ENCODE results near the gene AGA.
A peak's percentile ranks its signal among the peaks of the same experiment; 100 is the strongest.

AGA gene

DNA sequence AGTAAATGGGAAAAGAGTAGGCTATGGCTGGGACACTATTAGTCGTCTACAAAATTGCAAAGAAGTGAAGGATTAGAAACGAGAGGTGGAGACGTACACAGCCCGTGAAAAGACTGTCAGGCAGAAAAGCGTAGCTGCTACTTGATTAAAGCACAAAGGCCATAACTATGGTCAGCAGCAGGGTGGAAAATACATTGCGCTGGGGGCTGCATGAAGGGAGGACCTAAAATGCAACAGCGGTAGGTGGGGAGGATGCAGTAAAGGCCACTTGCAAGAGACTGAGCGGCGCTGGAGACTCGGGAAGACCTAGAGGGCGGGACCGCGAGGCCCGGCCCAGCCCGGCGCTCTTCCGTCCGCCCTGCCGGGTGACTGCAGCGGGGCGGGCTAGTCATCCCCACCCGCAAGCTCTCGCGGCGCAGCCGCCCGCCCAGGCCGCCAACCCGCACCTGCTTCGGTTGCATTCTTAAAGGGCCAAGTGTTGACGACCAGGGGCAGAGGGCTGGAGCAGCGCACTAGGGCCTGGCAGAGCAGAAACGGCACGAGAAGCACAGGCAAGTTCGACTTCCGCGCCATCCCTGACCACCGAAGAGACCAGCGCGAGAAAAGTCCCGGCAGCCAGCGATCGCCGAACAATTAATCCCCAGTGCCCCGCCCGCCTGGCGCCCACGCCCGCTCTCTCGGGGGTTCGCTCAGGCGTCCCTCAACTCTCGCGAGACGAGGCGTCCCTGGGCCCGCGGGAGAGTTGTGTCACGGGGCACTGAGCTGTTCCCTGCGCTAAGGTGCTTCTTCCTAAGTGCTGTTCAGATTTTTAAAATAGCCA lies at the start of gene AGA (continued):
- TF ChIP-seq, protein P1, sequence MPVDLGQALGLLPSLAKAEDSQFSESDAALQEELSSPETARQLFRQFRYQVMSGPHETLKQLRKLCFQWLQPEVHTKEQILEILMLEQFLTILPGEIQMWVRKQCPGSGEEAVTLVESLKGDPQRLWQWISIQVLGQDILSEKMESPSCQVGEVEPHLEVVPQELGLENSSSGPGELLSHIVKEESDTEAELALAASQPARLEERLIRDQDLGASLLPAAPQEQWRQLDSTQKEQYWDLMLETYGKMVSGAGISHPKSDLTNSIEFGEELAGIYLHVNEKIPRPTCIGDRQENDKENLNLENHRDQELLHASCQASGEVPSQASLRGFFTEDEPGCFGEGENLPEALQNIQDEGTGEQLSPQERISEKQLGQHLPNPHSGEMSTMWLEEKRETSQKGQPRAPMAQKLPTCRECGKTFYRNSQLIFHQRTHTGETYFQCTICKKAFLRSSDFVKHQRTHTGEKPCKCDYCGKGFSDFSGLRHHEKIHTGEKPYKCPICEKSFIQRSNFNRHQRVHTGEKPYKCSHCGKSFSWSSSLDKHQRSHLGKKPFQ (tag by site-specific recombination; IDR thresholded peaks at IDR 0.05), result no peak
- TF ChIP-seq ZNF654 (tag by site-specific recombination; IDR thresholded peaks at IDR 0.05; ENCODE audit: low read depth) (no peak), ZNF791 (tag by site-specific recombination; IDR thresholded peaks at IDR 0.05) (no peak), ZNF596 (tag by site-specific recombination; IDR thresholded peaks at IDR 0.05) (no peak), ZNF521 (tag by site-specific recombination; IDR thresholded peaks at IDR 0.05) (no peak), ZNF266 (tag by site-specific recombination; IDR thresholded peaks at IDR 0.05; ENCODE audit: low read depth) (no peak), KLF7 (tag by site-specific recombination; IDR thresholded peaks at IDR 0.05; ENCODE audit: borderline replicate concordance) (peak; percentile 88), ZBTB21 (tag by site-specific recombination; IDR thresholded peaks at IDR 0.05) (no peak), ZNF214 (tag by site-specific recombination; IDR thresholded peaks at IDR 0.05; ENCODE audit: borderline replicate concordance) (no peak), ZNF223 (tag by site-specific recombination; IDR thresholded peaks at IDR 0.05) (no peak), ZNF585B (tag by site-specific recombination; IDR thresholded peaks at IDR 0.05) (no peak), SETDB1 (IDR thresholded peaks at IDR 0.05; ENCODE audit: insufficient read length, low read length) (no peak), ZSCAN30 (tag by site-specific recombination; IDR thresholded peaks at IDR 0.05) (peak; percentile 90), ZBTB17 (tag by site-specific recombination; IDR thresholded peaks at IDR 0.05) (peak; percentile 99), HOXD13 (CRISPR knock-in tag; IDR thresholded peaks at IDR 0.05; ENCODE audit: borderline replicate concordance) (no peak), ZNF311 (tag by site-specific recombination; IDR thresholded peaks at IDR 0.05; ENCODE audit: borderline replicate concordance) (no peak), YY1 (tag by site-specific recombination; IDR thresholded peaks at IDR 0.05) (peak; percentile 68; the same call in 1 of the 2 replicates), ZNF544 (tag by site-specific recombination; IDR thresholded peaks at IDR 0.05) (no peak), ZNF514 (tag by site-specific recombination; IDR thresholded peaks at IDR 0.05) (no peak), ZNF175 (tag by site-specific recombination; IDR thresholded peaks at IDR 0.05) (no peak), MYNN (tag by site-specific recombination; IDR thresholded peaks at IDR 0.05; ENCODE audit: borderline replicate concordance) (peak; percentile 69; the same call in 1 of the 2 replicates), ZNF792 (tag by site-specific recombination; IDR thresholded peaks at IDR 0.05) (0 out of 2 replicates have a peak, but pooled peaks have one; percentile 47), ZNF341 (tag by site-specific recombination; IDR thresholded peaks at IDR 0.05; ENCODE audit: low read depth) (peak; percentile 96), ZNF239 (tag by site-specific recombination; IDR thresholded peaks at IDR 0.05) (no peak), FEZF1 (tag by site-specific recombination; IDR thresholded peaks at IDR 0.05) (0 out of 2 replicates have a peak, but pooled peaks have one; percentile 16)
- TF ChIP-seq, protein P2, sequence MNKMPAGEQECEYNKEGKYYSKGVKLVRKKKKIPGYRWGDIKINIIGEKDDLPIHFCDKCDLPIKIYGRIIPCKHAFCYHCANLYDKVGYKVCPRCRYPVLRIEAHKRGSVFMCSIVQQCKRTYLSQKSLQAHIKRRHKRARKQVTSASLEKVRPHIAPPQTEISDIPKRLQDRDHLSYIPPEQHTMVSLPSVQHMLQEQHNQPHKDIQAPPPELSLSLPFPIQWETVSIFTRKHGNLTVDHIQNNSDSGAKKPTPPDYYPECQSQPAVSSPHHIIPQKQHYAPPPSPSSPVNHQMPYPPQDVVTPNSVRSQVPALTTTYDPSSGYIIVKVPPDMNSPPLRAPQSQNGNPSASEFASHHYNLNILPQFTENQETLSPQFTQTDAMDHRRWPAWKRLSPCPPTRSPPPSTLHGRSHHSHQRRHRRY (tag by site-specific recombination; IDR thresholded peaks at IDR 0.05), result no peak
- TF ChIP-seq, protein P3, sequence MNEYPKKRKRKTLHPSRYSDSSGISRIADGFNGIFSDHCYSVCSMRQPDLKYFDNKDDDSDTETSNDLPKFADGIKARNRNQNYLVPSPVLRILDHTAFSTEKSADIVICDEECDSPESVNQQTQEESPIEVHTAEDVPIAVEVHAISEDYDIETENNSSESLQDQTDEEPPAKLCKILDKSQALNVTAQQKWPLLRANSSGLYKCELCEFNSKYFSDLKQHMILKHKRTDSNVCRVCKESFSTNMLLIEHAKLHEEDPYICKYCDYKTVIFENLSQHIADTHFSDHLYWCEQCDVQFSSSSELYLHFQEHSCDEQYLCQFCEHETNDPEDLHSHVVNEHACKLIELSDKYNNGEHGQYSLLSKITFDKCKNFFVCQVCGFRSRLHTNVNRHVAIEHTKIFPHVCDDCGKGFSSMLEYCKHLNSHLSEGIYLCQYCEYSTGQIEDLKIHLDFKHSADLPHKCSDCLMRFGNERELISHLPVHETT (tag by site-specific recombination; IDR thresholded peaks at IDR 0.05), result peak; percentile 64; the same call in 1 of the 2 replicates
- TF ChIP-seq, protein P4, sequence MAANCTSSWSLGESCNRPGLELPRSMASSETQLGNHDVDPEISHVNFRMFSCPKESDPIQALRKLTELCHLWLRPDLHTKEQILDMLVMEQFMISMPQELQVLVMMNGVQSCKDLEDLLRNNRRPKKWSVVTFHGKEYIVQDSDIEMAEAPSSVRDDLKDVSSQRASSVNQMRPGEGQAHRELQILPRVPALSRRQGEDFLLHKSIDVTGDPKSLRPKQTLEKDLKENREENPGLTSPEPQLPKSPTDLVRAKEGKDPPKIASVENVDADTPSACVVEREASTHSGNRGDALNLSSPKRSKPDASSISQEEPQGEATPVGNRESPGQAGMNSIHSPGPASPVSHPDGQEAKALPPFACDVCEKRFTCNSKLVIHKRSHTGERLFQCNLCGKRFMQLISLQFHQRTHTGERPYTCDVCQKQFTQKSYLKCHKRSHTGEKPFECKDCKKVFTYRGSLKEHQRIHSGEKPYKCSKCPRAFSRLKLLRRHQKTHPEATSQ (tag by site-specific recombination; IDR thresholded peaks at IDR 0.05), result peak; percentile 67; the same call in 1 of the 2 replicates
- TF ChIP-seq, protein P5, sequence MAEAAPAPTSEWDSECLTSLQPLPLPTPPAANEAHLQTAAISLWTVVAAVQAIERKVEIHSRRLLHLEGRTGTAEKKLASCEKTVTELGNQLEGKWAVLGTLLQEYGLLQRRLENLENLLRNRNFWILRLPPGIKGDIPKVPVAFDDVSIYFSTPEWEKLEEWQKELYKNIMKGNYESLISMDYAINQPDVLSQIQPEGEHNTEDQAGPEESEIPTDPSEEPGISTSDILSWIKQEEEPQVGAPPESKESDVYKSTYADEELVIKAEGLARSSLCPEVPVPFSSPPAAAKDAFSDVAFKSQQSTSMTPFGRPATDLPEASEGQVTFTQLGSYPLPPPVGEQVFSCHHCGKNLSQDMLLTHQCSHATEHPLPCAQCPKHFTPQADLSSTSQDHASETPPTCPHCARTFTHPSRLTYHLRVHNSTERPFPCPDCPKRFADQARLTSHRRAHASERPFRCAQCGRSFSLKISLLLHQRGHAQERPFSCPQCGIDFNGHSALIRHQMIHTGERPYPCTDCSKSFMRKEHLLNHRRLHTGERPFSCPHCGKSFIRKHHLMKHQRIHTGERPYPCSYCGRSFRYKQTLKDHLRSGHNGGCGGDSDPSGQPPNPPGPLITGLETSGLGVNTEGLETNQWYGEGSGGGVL (tag by site-specific recombination; IDR thresholded peaks at IDR 0.05), result no peak
- TF ChIP-seq, protein P6, sequence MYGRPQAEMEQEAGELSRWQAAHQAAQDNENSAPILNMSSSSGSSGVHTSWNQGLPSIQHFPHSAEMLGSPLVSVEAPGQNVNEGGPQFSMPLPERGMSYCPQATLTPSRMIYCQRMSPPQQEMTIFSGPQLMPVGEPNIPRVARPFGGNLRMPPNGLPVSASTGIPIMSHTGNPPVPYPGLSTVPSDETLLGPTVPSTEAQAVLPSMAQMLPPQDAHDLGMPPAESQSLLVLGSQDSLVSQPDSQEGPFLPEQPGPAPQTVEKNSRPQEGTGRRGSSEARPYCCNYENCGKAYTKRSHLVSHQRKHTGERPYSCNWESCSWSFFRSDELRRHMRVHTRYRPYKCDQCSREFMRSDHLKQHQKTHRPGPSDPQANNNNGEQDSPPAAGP (tag by site-specific recombination; IDR thresholded peaks at IDR 0.05), result peak; percentile 77; the same call in 1 of the 2 replicates

Measured in HEK293 (cell line).